Activated naive CD4-positive, alpha-beta T cell treated with anti-CD3 and anti-CD28 coated beads for 36 hours (primary cell): Measurements from ENCODE around the gene COQ9. TPM values are rescaled to one million over a fixed set of nuclear protein-coding genes. Genes with fewer than 3 reads are reported as not detected.
A peak's percentile ranks its signal among the peaks of the same experiment; 100 is the strongest.
"Not testable (repeated sequence)": the region's sequence is repeated elsewhere in the genome, so short reads cannot be mapped to it uniquely, and the experiment has no call there.

Experiments
- CTCF ChIA-PET: fragments of 350-600 bp; sonication (Branson Sonifier 250); formaldehyde crosslinking; loops from one replicate; lab custom pipeline; 2021; ENCODE audit warnings: antibody characterized with exemption; lab: Charles Lee
- DNase-seq: peaks from one replicate; pipeline ENCODE4 v3.0.0-alpha.2; 2020
- H3K27ac Mint-ChIP-seq: one replicate; pipeline ENCODE4 v1.8.0; 2021; ENCODE audit warnings: mild to moderate bottlenecking, mixed read lengths
- H3K27me3 Mint-ChIP-seq: one replicate; pipeline ENCODE4 v1.8.0; 2021; ENCODE audit warnings: low read depth, mixed read lengths
- H3K36me3 Mint-ChIP-seq: one replicate; pipeline ENCODE4 v1.8.0; 2021; ENCODE audit warnings: low read depth, mixed read lengths
- H3K4me1 Mint-ChIP-seq: one replicate; pipeline ENCODE4 v1.8.0; 2021; ENCODE audit warnings: low read depth, mixed read lengths
- H3K4me3 Mint-ChIP-seq: one replicate; pipeline ENCODE4 v1.8.0; 2021; ENCODE audit warnings: mild to moderate bottlenecking, moderate library complexity, mixed read lengths
- H3K9me3 Mint-ChIP-seq: one replicate; pipeline ENCODE4 v1.8.0; 2021; ENCODE audit warnings: mixed read lengths
- intact Hi-C: fragments of 100-400 bp; cut with micrococcal nuclease; formaldehyde crosslinking; loops from one replicate; pipeline ENCODE4 v1.15.1; 2023
- total RNA-seq, 2 experiments: library from RNA; stranded (reverse); gene quantifications; one replicate each; pipeline ENCODE4 v1.2.3, GENCODE V29; 2021

Gene COQ9
- total RNA-seq, 2 experiments from 2014 or later = 30.6 TPM

DNA sequence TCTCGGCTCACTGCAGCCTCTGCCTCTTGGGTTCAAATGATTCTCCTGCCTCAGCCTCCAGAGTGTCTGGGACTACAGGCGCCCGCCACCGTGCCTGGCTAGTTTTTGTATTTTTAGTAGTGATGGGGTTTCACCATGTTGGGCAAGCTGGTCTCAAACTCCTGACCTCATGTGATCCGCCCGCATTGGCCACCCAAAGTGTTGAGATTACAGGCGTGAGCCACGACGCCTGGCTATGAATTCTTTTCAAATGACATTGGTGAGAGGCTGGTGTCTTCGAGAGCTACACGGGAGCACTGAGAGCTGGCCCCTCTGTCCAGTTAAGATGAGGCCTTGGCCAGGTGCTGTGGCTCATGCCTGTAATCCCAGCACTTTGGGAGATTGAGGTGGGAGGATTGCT is 52.7 kb downstream of the COQ9 start:
- H3K4me1 Mint-ChIP-seq = peaks cover 14% of the 10 kb centered on the region
- not testable (repeated sequence) for H3K4me3 Mint-ChIP-seq, H3K27me3 Mint-ChIP-seq, H3K9me3 Mint-ChIP-seq, H3K36me3 Mint-ChIP-seq, DNase-seq, H3K27ac Mint-ChIP-seq
- CTCF ChIA-PET = interaction anchor here (0.6 to 1.6 kb wide), 5 partner anchors 9 to 83 kb away, joined by 3 to 7 read pairs (median 3); partner anchors contain the start of gene DOK4
- intact Hi-C loops = loop anchor here (2.0 kb wide), 1 partner anchor 25 kb away; no protein-coding TSS in a partner anchor

- Mint-ChIP-seq H3K27me3 (no peaks in the 10 kb centered on the region), H3K36me3 (no peaks in the 10 kb centered on the region), H3K4me3 (no peak overlapping the region), H3K27ac (no peak overlapping the region), H3K9me3 (no peaks in the 10 kb centered on the region), H3K4me1 (peaks cover 14% of the 10 kb centered on the region)
- intact Hi-C loops = loop anchor here (2.0 kb wide), 1 partner anchor 26 kb away; no protein-coding TSS in a partner anchor
- CTCF ChIA-PET = interaction anchor here (0.7 to 1.6 kb wide), 6 partner anchors 8 to 26 kb away, joined by 3 to 8 read pairs (median 4); partner anchors contain the start of gene DOK4
- DNase-seq = peak; percentile 72
Measured at GRCh38 chr16:57500578-57501111, 53.4 kb downstream of the COQ9 start.

- Mint-ChIP-seq H3K4me3 (no peak overlapping the region), H3K4me1 (peaks cover 14% of the 10 kb centered on the region), H3K27me3 (no peaks in the 10 kb centered on the region), H3K36me3 (no peaks in the 10 kb centered on the region), H3K27ac (no peak overlapping the region), H3K9me3 (no peaks in the 10 kb centered on the region)
- intact Hi-C loops = loop anchor here (2.0 kb wide), 1 partner anchor 27 kb away; no protein-coding TSS in a partner anchor
- CTCF ChIA-PET = interaction anchor here (0.5 to 1.2 kb wide), 4 partner anchors 12 to 1328 kb away, joined by 3 to 8 read pairs (median 4); no protein-coding TSS in a partner anchor
- no peak for DNase-seq
Measured at GRCh38 chr16:57501492-57501891, 54.2 kb downstream of the COQ9 start.

DNA sequence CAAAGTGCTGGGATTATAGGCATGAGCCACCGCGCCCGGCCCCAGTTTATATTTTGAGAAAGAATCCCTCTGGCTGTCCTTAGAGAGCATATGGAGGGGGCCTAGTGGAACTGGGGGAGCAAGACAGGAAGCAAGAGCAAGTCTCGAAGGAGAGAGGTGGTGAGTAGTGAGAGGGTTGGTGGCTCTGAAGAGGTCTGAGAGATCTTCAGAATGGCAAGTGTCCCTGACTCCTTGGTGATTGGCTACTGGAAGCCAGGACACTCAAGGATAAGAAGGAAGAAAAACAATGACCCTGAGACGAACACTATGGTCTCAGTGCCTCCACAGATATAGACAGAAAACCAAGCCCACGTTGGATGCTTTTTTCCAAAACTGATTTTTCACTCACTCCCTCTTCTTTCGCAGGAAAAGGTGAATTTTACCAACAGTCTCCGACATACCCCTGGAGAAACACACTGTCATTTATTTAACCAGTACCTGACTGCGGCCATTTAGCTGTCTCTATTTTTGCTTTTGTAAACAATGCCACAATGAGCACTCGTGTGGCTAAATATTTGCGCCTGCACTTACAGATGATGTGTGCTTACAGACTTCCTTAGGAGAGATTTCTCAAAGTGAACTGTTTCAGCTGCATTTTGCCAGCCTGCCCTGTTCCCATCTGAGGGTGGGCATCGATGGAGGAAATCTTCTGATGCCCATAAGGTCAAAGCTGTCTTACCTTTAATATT is 54.9 kb downstream of the COQ9 start:
- Mint-ChIP-seq H3K27ac (no peak overlapping the region), H3K36me3 (no peaks in the 10 kb centered on the region), H3K9me3 (no peaks in the 10 kb centered on the region), H3K4me1 (peaks cover 14% of the 10 kb centered on the region), H3K4me3 (no peak overlapping the region), H3K27me3 (no peaks in the 10 kb centered on the region)
- CTCF ChIA-PET = interaction anchor here (1.0 kb wide), 1 partner anchor 84 kb away, joined by 3 read pairs; no protein-coding TSS in a partner anchor
- intact Hi-C loops = no loop called here
- no peak for DNase-seq

- DNase-seq = no peak
- Mint-ChIP-seq H3K9me3 (no peaks in the 10 kb centered on the region), H3K4me1 (peaks cover 14% of the 10 kb centered on the region), H3K27me3 (no peaks in the 10 kb centered on the region), H3K4me3 (no peak overlapping the region), H3K27ac (no peak overlapping the region), H3K36me3 (no peaks in the 10 kb centered on the region)
- intact Hi-C loops = no loop called here
- CTCF ChIA-PET = no interaction called here
Measured at GRCh38 chr16:57503366-57503765, 56.1 kb downstream of the COQ9 start.

GRCh38 chr16:57504001-57504400 is 56.7 kb downstream of the COQ9 start:
- CTCF ChIA-PET = interaction anchor here (0.7 to 1.4 kb wide), 2 partner anchors 16 to 528 kb away, joined by 4 read pairs; no protein-coding TSS in a partner anchor

GRCh38 chr16:57504491-57504890 is 57.2 kb downstream of the COQ9 start:
- Mint-ChIP-seq H3K9me3 (no peaks in the 10 kb centered on the region), H3K36me3 (no peaks in the 10 kb centered on the region), H3K27me3 (no peaks in the 10 kb centered on the region), H3K4me3 (no peak overlapping the region), H3K4me1 (peaks cover 14% of the 10 kb centered on the region), H3K27ac (no peak overlapping the region)
- no peak for DNase-seq
- CTCF ChIA-PET = interaction anchor here (0.6 to 1.4 kb wide), 3 partner anchors 15 to 529 kb away, joined by 4 to 7 read pairs (median 4); no protein-coding TSS in a partner anchor
- intact Hi-C loops = no loop called here

More at GRCh38 chr16:57504001-57504400, 56.7 kb downstream of the COQ9 start:
- intact Hi-C loops = no loop called here
- Mint-ChIP-seq H3K4me1 (peaks cover 14% of the 10 kb centered on the region), H3K27me3 (no peaks in the 10 kb centered on the region), H3K4me3 (no peak overlapping the region), H3K27ac (no peak overlapping the region), H3K9me3 (no peaks in the 10 kb centered on the region), H3K36me3 (no peaks in the 10 kb centered on the region)
- DNase-seq = no peak

- Mint-ChIP-seq H3K9me3 (no peaks in the 10 kb centered on the region), H3K36me3 (no peaks in the 10 kb centered on the region), H3K27me3 (no peaks in the 10 kb centered on the region), H3K4me3 (no peak overlapping the region), H3K4me1 (peaks cover 11% of the 10 kb centered on the region), H3K27ac (no peak overlapping the region)
- intact Hi-C loops = no loop called here
- CTCF ChIA-PET = interaction anchor here (0.6 to 1.4 kb wide), 2 partner anchors 15 to 385 kb away, joined by 4 to 7 read pairs; no protein-coding TSS in a partner anchor
- DNase-seq = no peak
Measured at GRCh38 chr16:57505169-57505568, 57.9 kb downstream of the COQ9 start.

GRCh38 chr16:57507136-57508034 is 60.1 kb downstream of the COQ9 start:
- Mint-ChIP-seq H3K27me3 (no peaks in the 10 kb centered on the region), H3K4me3 (no peak overlapping the region), H3K36me3 (no peaks in the 10 kb centered on the region), H3K4me1 (no peaks in the 10 kb centered on the region), H3K27ac (no peak overlapping the region), H3K9me3 (no peaks in the 10 kb centered on the region)
- CTCF ChIA-PET = interaction anchor here (0.5 to 1.4 kb wide), 3 partner anchors 11 to 78 kb away, joined by 4 to 7 read pairs (median 6); no protein-coding TSS in a partner anchor
- DNase-seq = no peak
- intact Hi-C loops = no loop called here

- no peaks in the 10 kb centered on the region for H3K4me1 Mint-ChIP-seq
- H3K27ac Mint-ChIP-seq = no peak overlapping the region
- H3K4me3 Mint-ChIP-seq = no peak overlapping the region
- no peaks in the 10 kb centered on the region for H3K27me3 Mint-ChIP-seq
- no peak for DNase-seq
- intact Hi-C loops = no loop called here
- H3K36me3 Mint-ChIP-seq = no peaks in the 10 kb centered on the region
- H3K9me3 Mint-ChIP-seq = no peaks in the 10 kb centered on the region
- CTCF ChIA-PET = interaction anchor here (0.5 to 1.6 kb wide), 4 partner anchors 8 to 79 kb away, joined by 3 to 7 read pairs (median 4); no protein-coding TSS in a partner anchor
Measured at GRCh38 chr16:57508035-57508425, 60.8 kb downstream of the COQ9 start.

DNA sequence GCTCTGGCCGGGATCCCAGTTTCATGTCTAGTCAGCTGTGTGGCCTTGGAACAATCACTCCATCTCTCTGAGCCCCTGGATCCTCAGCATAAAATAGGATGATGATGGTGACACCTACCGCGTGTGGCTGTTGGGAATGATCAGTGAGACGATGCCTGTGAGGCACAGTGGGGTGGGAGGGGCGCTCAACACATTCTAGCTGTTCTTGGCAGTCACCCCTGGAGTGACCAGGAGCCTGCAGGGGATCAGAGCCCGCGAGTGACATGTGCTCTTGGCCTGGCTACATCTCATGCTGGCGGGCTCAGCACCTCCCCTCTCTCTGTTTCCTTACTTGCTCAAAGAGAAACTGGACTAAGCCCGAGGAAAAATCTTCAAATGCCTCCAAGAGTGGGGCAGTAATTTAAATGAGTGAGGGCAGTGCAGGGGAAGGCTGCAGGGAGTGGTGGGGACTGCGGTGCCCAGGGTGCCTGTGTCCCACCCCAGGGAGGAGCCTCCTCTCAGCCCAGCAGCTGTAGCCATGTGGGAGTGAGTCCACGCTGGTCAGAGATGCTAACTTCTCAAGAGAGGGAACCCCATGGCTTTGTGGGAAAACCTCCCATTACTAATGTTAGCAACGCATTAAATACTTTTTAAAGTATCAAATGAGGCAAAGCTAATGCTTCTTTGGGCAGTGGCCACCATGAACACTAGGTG is 62.1 kb downstream of the COQ9 start:
- no peaks in the 10 kb centered on the region for H3K27me3 Mint-ChIP-seq
- DNase-seq = no peak
- CTCF ChIA-PET = interaction anchor here (1.1 to 1.6 kb wide), 4 partner anchors 9 to 92 kb away, joined by 3 read pairs; no protein-coding TSS in a partner anchor
- H3K4me1 Mint-ChIP-seq = no peaks in the 10 kb centered on the region
- H3K9me3 Mint-ChIP-seq = no peaks in the 10 kb centered on the region
- intact Hi-C loops = no loop called here
- H3K36me3 Mint-ChIP-seq = no peaks in the 10 kb centered on the region
- no peak overlapping the region for H3K4me3 Mint-ChIP-seq
- no peak overlapping the region for H3K27ac Mint-ChIP-seq
